HG03432 (cell line): ENCODE results near the gene LDLRAD4.
"Not testable (repeated sequence)": the region's sequence is repeated elsewhere in the genome, so short reads cannot be mapped to it uniquely, and the experiment has no call there.

Source experiments
- ATAC-seq: cut with Tn5 transposase; IDR thresholded peaks from one replicate; pipeline ENCODE4 v1.9.1; 2021; ENCODE audit warnings: mild to moderate bottlenecking, moderate library complexity; ENCODE audit not compliant: unreplicated experiment

Gene LDLRAD4

DNA sequence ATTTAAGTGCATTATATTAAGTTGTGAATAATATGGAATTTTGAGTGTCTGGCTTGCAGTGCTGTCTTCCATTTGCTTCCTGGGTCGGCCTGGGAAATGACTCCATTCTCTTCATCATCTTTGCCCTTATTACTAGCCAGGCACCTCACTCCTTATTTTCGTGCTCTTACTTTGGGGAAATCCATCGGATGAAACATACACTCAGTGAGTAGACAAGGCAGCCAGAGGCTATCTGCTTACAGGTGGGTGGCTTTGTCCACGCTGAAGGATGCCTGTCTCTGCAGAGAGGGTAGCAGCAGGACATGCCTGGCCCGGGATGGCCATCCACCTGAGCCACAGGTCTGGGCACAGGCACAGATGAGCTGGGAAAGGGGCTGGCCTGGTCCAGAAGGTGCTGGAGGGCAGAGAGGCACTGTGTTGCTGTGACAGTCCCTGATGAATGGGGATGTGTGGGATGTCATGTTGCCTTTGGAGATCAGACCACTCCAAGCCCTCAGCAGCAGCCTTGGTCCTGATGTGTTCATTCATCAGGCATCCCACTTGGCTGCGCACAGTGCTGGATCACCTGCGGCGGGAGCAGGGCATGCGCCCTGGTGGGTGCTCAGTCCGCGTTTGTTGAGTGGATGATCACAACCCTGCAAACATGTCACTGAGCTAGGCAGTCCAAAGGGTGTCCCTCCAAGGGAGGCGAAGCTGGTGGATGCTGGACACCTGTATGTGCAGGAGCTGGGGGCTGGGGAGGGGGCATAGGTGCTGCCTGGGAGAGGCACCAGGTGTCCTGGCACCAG, 236.0 kb downstream of the LDLRAD4 start:
- ATAC-seq, result no peak

DNA sequence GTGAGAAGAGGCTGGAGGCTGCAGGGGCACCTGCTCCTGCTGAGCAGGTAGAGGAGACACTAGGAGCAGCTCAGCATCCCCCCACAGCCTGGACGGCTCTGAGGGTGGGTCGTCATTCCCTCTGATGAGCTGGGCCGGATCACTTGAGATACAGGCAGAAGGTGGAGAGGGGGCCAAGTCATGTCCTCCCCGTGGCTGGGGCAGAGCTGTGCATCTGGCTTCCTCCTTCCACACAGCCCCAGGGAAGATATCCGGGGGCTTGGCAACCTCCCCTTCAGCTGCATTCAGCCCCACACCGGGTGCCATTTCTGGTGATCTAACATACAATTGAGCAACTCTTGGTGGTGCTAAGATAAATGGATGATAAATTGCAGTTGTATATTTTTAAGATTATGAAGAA, 236.9 kb downstream of the LDLRAD4 start:
- ATAC-seq, result no peak

DNA sequence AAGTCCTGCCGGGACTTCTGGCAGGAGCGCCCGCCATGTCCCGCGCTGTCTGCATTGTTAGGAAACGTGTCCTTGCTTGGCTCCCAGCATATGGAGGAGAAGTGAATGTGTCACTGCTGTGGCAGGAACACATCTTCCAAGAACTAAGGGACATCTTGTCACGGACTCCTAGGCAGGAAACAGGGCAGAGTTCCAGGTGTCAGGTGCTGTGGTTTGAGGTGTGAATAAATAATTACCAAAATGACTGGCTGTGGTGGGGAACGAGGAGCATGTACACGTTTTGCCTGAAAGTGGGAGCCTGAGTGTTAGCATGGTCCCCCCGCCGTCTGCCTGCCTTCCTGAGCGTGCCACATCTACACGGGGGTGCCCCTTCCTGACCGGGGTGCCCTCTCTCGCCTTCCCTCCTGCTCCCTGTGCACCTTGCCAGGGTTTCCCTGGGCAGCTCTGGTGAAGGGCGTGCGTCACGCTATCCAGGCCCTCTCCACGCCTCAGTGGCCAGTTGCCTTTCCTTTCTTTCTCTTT, 237.5 kb downstream of the LDLRAD4 start:
- peak; percentile 69 for ATAC-seq

DNA sequence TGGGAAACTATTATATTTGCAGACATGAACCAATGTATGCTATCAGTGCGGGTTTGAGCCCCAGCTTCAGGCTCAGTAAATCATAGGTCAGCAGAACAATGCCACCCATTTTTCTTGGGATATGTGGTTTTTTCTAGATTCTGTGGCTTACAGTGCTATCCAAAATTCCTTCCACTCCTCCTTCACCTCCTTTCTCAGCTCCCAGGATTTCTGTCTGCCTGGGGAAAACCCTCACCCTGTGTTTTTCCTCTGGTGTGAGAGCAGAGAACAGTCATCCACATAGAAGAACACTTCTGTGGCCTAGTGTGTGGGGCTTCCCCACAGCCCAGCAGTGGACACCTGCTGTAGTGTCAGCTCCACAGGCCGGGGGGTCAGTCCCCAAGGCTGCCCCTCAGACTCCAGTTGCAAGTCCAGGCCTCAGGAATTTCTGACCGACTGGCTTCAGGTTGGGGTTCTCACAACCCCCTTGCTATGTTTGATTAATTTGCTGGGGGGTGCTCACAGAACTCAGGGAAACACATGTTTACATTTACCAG, 238.2 kb downstream of the LDLRAD4 start:
- ATAC-seq, result no peak

DNA sequence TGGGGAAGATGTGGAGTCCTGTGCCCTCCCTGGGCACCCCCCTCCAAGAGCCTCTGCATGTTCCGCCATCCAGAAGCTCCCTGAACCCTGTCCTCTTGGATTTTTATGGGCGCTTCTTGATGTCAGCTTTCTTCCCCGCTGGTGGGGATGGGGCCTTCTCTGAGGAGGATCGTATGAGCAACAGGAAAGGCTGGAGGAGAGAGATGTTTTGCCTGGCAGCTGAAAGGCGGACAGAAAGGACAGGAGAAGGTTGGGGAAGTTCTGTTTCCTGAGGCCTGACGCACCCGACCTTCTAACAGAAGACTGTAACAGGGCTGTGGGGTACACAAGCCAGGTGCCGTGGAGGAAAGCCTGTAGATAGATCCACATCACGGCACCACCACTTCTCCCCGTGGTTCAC, 238.8 kb downstream of the LDLRAD4 start:
- ATAC-seq, result no peak

DNA sequence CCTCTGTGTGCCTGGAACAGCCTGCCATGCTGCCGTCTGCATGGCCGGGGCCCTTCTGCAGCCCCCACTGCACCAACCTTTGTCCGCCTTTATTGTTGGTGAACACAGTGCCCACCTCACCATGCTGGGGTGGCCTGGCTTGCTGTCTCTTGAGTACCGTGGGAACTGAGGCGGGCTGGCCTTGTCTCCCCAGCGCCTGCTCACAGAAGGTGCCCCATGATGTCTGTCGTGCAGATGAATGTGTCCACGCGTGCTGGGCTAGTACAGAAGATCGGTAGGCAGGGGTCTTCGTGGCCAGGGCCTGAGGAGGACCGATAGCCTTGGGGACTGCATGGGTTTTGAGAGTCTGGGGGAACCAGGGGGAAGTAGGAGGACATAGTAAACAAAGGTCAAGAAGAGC, 242.4 kb downstream of the LDLRAD4 start:
- no peak for ATAC-seq

DNA sequence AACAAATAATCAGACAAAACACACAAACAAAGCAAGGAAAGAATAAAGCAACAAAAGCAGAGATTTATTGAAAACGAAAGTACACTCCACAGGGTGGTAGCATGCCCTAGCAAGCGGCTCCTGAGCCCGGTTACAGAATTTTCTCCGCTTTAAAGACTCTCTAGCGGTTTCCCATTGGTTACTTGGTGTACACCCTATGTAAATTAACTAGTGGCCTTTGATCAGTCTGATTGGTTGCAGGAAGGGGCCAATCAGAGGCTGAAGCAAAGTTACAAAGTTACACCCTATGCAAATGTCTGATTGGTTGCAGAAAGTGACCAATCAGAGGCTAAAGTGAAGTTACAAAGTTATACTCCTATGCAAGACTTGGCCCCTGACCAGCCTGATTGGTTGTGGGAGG, 242.9 kb downstream of the LDLRAD4 start:
- no peak for ATAC-seq

DNA sequence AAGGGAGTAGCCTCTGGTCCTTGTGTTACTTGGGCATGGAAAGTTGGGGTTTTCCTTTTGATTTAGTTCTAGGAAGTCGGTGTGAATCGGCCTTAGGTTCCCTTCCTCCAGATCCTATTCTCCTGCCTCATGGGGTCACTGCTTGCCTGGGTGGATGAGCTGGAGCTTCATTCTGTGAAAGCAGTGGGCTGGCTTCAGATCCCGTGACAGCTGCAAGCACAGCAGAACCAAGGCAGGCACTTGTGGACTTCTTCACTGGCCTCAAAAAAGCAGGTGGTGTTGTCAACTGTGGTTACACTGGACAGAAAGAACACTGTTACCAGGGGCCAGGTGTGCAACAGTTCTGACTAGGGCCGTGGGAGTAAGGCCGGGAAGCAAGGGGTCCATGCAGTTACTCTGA, 243.4 kb downstream of the LDLRAD4 start:
- ATAC-seq, result no peak

DNA sequence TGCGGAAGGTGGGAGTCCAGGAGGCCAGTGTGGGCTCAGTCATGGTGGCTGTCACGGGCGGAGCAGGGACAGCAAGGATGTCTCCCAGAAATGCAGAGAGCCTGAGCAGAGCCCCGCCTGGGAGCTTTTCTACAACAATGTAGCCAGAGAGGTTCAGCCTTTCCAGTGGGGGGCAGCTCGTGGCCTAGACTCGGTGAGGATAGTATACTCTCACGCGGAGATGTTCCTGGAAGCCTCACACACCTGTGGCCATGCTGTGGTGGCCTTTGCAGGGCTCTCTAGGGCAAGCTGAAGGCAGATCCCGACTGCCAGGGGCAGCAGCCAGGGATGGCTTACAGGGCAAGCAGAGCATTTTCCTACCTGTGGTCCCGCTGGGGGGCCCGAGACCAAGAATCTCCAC, 244.1 kb downstream of the LDLRAD4 start:
- no peak for ATAC-seq

DNA sequence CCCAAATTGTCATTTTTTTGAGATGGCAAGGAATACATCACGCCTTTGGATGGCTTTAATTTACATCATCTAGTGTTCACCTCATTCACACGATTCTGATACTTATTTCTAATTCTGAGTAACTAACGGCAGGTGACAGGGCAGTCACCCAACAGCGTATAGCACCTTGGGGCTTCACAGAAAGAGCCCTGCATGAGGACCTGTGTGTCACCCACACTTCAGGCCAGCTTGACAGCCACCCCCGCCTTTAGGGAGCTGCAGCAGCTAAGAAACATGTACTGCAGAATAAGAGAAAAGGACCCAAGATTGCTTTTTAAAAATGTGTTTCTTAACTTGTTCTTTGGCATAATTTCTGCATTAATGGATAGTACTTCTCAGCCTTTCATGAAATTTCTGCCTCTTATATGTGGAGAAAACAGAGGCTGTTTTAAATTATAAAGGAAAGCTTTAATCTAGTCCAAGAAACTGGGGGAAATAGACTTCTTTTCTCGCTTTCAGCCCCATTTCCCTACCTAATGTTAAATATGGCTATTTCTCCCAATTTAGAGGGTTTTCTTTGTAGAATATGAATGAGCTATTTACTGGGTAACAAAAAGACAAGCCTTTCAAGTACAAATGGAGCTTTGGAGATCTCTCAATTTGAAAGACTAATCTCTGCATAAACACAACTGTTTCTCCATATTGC, 245.1 kb downstream of the LDLRAD4 start:
- no peak for ATAC-seq

DNA sequence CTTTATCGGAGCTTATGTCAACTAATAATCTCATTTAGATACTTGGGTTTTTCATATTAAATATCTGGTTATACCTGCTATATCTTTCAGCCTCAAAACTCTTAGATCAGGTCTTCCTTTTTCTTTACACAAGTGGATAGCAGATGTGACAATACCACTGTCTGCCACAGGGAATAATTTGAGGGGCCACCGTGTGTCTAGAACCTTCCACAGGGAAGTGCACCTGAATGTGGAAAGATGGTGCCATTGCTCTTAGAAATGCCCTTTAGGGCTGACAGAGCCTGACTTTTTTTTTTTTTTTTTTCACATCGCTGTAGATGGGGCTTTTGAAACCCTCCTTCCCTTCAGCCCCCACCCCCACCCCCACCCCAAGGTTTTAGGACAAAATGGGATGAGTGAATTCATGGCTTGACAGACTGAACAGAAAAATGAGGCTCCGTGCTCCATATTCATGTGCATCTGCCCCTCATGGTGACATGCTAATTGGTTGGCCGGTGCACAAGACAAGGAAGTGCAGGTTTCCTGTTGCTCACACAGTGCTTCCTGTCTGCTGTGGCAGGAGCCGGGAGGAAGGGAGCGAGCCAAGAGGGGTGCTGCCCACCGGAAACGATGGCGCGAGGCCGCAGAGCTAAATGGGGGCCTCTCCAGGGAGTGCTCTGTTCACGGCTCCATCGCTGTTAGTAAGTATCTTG, 246.0 kb downstream of the LDLRAD4 start:
- peak; percentile 97 for ATAC-seq

DNA sequence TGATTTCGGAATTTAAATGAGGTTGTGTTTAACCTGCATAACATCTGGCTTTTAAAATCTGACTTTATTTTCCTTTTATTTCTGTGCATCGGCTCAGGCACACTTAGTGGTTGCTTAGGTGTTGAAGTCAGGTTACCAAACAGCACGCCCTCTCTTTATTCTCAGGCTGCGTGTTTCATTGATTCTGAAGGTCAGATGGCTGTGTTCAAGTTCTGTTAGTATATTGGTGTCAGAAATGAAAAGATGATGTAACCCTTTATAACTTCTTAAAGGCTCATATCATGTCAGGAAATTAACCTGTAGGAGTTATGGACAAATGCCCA, 246.5 kb downstream of the LDLRAD4 start:
- peak; percentile 29 for ATAC-seq

DNA sequence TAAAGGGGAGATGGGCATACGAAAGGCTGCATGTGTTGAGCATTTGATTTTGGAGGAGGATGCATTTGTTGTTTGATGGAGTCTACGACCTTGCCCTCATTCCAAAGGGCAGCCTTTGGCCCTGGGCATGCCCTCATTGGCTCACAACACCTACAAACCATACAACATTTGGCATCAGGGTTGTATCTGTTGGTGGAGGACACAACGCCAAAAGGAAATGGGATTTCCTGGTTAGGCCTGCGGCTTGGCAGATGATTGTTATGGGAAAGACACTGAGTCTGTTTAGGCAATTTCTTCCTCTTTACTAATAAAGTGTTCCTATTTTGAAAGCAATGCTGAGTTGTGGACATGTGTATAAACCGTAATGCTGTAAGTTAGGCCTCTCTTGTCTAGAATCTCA, 246.9 kb downstream of the LDLRAD4 start:
- no peak for ATAC-seq

DNA sequence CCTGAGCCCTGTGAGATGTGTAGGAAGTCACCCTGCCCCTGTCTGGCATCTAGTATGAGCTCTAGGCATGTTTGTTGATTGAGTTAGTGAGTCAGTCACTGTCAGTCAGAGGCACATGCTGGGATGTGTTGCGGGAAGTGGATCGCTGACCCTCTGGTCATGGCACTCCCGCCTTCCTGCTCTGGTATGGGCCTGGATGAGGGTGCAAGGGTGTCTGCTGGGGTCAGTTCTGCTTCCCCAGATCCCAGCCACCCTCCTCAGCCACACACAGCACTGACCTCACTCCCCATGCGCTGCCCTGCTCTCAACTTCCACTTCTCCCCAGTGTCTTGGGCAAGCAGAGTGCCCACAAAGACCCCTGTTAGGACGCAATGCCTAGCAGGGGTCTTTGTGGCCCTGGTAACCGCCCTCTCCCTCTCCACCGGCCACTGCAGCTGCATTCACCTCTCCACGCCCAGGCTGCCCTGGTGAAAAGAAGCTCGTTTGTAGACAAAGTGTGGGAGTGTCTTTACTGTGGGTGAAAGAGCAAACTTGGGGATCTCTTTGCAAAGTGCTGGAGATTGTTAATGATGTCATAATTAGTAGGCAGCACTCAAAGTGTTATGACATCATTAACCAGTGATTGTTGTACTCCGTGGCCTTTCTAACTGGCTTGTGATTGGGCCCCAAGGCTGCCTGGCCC, 252.1 kb downstream of the LDLRAD4 start:
- no peak for ATAC-seq

DNA sequence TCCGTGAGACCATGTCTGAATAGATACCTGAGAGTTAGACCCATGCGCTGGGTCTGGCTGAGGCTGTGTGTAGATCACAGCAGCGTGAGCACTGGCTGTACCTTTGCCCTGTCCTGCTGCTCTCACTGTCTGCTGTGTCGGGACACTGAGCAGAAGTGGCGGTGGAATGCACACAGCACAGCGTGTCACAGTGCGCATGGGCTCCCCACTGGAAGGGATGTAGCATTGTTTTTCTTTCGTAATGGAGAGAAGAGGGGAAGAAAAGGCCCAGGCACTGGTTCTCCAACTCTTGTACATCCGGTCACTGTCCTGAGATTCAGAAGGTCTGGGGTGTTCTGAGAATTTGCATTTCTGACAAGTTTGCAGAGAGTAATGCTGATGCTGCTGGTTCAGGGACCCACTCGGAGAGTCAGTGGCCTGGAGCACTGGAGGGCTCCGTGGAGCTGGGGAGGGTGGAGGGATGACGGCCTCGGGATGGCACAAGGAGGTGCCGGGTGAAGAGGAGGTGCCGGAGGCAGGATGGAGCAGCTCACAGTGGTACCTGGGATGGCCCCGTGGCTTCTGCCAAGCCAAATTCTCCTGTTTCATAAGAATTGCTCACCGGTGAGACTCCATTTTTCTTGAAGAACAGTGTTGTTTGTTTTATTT, 252.8 kb downstream of the LDLRAD4 start:
- no peak for ATAC-seq

DNA sequence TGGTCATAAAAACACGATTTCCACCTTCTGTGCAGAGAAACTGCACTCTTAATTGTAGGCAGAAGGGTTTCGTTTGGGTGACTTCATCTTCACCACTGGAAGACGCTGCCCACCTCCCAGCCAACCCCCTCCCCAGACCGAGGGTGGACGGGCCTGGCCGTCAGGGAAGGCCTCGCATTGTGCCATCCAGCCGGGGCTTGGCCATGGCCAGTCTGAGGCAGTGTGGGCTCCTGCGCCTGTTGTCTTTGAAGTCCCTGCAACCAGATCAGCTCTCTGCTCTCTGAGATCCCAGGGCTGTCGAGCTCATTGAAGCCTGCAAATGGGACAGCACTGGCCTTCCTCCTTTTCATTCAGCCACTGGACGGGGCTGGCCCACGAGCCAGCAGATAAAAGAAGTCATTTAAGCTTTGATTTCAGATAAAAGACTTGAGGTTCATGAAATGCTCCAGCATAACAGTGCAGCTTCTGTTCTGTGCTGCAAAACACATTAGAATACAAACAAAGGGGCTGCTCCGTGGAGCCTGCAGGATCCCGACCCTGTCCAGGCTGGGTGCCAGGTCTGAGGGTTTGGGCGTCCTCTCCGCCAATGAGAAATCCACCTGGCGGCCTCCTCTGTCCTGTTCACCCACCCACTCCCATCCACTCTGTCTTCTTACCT, 253.5 kb downstream of the LDLRAD4 start:
- ATAC-seq, result no peak

DNA sequence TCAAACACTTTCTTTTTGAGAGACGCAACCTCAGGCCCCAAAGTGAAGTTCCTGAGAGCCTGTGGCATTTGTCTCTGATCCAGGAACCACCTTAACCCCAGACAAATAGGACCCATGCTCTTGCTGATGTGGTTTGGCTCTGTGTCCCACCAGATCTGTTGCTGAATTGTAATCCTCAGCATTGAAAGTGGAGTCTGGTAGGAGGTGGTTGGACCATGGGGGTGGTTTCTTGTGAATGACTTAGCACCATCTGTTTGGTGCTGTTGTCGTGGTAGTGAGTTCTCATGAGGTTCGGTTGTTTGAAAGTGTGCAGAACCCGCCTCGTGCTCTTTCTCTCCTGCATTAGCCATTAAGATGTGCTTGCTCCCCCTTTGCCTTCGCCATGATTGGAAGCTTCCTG, 255.2 kb downstream of the LDLRAD4 start:
- no peak for ATAC-seq

DNA sequence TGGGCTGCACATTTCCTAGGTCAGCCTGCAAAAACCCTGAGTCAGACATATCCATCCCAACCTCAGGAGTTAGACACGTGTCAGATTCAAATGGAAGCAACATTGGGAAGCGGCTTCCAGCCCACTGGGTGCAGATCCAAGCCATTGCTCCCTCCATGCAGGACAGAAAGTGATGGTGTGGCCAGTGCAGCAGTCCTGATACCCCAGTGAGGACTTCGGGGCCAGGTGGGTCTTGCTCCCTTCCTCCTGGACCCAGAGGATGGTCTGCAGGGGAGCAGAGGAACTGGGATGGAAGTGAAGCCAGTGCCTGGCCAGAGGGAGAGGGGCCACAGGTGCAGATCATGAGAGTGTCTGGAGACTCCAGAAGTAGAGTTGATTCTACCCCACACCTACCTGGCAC, 255.8 kb downstream of the LDLRAD4 start:
- ATAC-seq, result no peak

DNA sequence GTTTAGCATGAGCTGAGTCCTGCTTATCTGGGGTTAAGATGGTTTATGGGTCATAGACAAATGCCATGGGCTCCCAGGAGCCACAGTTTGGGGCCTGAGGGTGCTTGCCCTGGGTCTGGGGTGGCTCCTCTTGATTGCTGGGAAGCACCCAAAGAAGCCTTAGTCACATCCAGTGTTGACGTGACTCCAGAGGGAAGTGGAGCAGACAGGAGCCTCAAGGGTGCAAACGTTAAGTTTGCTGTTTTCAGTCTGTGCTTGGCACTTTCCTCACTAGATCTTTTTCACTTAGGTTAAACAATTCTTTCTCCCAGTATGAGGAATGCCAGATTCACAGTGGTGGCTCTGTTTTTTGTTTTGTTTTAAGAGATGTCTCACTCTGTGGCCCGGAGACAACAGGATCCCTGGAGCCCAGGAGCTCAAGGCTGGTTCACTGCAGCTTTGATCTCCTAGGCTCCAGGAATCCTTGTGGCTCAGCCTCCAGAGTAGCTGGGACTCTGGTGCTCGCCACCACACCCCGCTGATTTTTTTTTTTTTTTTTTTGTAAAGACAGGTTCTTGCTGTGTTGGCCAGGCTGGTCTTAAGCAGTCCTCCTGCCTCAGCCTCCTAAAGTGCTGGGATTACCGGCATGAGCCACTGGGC, 256.5 kb downstream of the LDLRAD4 start:
- ATAC-seq, result no peak

DNA sequence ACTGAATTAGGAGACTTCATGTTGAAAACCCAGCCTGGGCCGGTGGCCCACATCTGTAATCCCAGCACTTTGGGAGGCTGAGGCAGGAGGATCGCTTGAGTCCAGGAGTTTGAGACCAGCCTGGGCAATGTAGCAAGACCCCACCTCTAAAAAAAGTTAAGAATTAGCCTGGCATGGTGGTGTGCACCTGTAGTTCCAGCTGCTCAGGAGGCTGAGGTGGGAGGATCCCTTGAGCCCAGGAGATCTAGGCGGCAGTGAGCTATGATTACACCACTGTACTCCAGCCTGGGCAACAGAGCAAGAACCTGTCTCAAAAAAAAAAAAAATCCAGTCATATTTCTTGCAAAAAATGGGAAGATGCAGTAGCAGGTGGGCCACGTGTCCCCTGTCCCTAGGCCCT, 257.8 kb downstream of the LDLRAD4 start:
- ATAC-seq, result not testable (repeated sequence)
